ENCODE data around the gene SLC23A1.

- TF ChIP-seq CTCF (IDR thresholded peaks at IDR 0.05) = no peak
- no peak for TF ChIP-seq POLR2A (IDR thresholded peaks at IDR 0.05)
Measured at GRCh38 chr5:139431706-139432105, 48.6 kb upstream of the SLC23A1 start.
